Right kidney (tissue), 9 donors: ENCODE data around the gene PHGDH.

Experiments
- DNase-seq: peaks from one replicate; pipeline ENCODE4 v3.0.0-alpha.2; 2016
- long read RNA-seq, 8 donors: transcript quantifications; one replicate each; lab custom pipeline, GENCODE V29; 2026

The PHGDH gene
- long read RNA-seq, donor 1, transcript PHGDH-208 (12 exons, 2,096 nt) = major isoform, 72 of 139 reads
- long read RNA-seq, donor 1, transcript PHGDH-221 (5 exons, 1,180 nt) = minor isoform, 6 of 139 reads
- long read RNA-seq, donor 1, partial matches to known transcripts = 56 of 139 reads
- long read RNA-seq, donor 1, other reads (novel, unspliced or antisense) = 0 of 139 reads
- long read RNA-seq, donor 2, transcript PHGDH-208 (12 exons, 2,096 nt) = major isoform, 47 of 83 reads
- long read RNA-seq, donor 2, partial matches to known transcripts = 32 of 83 reads
- long read RNA-seq, donor 2, other reads (novel, unspliced or antisense) = 0 of 83 reads
- long read RNA-seq, donor 3, transcript PHGDH-208 (12 exons, 2,096 nt) = major isoform, 38 of 62 reads
- long read RNA-seq, donor 3, partial matches to known transcripts = 23 of 62 reads
- long read RNA-seq, donor 3, other reads (novel, unspliced or antisense) = 0 of 62 reads
- long read RNA-seq, donor 4, transcript PHGDH-208 (12 exons, 2,096 nt) = major isoform, 59 of 119 reads
- long read RNA-seq, donor 4, partial matches to known transcripts = 53 of 119 reads
- long read RNA-seq, donor 4, other reads (novel, unspliced or antisense) = 0 of 119 reads
- long read RNA-seq, donor 5, transcript PHGDH-208 (12 exons, 2,096 nt) = major isoform, 94 of 166 reads
- long read RNA-seq, donor 5, partial matches to known transcripts = 58 of 166 reads
- long read RNA-seq, donor 5, other reads (novel, unspliced or antisense) = 8 of 166 reads
- long read RNA-seq, donor 6, transcript PHGDH-208 (12 exons, 2,096 nt) = major isoform, 73 of 177 reads
- long read RNA-seq, donor 6, partial matches to known transcripts = 91 of 177 reads
- long read RNA-seq, donor 6, other reads (novel, unspliced or antisense) = 0 of 177 reads
- long read RNA-seq, donor 7, transcript PHGDH-205 (4 exons, 1,754 nt) = minor isoform, 5 of 280 reads
- long read RNA-seq, donor 7, transcript PHGDH-208 (12 exons, 2,096 nt) = major isoform, 111 of 280 reads
- long read RNA-seq, donor 7, partial matches to known transcripts = 157 of 280 reads
- long read RNA-seq, donor 7, other reads (novel, unspliced or antisense) = 0 of 280 reads
- long read RNA-seq, donor 8, transcript PHGDH-208 (12 exons, 2,096 nt) = major isoform, 74 of 136 reads
- long read RNA-seq, donor 8, partial matches to known transcripts = 52 of 136 reads
- long read RNA-seq, donor 8, other reads (novel, unspliced or antisense) = 0 of 136 reads

DNA sequence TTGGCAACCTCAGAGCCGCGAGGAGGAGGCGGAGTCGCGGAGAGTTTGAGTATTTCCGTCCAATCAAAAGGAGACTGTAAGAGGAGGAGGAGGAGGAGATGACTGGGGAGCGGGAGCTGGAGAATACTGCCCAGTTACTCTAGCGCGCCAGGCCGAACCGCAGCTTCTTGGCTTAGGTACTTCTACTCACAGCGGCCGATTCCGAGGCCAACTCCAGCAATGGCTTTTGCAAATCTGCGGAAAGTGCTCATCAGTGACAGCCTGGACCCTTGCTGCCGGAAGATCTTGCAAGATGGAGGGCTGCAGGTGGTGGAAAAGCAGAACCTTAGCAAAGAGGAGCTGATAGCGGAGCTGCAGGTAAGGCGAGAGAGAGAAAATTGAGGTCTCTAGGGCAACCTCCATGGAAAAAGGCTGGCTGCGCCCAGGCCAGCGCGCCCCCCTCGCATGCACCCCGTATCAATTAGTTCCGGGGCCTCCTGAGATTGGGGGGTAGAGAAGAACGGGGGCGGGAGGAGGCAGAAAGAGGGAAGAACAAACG, at the start of gene PHGDH:
Gene PHGDH, plus strand, starts transcription at position 131 of the 538 bp plus-strand sequence. Its CDS starts 89 bp downstream, at position 220.
- peak; percentile 82 for DNase-seq

- DNase-seq = no peak
These were observed 49.7 kb upstream of the PHGDH start for GRCh38 chr1:119662034-119662437.

DNA sequence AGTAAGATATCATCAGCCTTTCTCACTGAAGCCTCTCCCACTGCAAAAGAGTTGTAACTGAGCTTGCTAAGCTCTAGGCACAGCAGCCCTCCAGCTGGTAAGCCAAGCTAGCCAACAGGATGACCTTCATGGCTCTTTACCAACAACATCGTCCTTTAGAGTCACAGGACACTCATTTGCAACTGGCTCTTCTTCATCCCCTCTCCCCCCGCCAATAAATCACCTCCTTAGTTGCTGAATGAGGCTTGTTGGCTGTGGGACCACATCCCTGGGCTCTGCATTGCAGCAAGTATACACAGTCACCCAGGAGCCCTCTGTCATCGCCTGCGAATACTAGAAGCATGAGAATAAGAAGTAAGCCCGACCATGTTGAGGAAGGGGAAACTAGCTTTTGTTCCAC, 47.7 kb upstream of the PHGDH start:
- no peak for DNase-seq

GRCh38 chr1:119667173-119667572, 44.6 kb upstream of the PHGDH start:
- DNase-seq = no peak

- no peak for DNase-seq
These were observed 40.8 kb upstream of the PHGDH start for GRCh38 chr1:119670898-119671297.

DNA sequence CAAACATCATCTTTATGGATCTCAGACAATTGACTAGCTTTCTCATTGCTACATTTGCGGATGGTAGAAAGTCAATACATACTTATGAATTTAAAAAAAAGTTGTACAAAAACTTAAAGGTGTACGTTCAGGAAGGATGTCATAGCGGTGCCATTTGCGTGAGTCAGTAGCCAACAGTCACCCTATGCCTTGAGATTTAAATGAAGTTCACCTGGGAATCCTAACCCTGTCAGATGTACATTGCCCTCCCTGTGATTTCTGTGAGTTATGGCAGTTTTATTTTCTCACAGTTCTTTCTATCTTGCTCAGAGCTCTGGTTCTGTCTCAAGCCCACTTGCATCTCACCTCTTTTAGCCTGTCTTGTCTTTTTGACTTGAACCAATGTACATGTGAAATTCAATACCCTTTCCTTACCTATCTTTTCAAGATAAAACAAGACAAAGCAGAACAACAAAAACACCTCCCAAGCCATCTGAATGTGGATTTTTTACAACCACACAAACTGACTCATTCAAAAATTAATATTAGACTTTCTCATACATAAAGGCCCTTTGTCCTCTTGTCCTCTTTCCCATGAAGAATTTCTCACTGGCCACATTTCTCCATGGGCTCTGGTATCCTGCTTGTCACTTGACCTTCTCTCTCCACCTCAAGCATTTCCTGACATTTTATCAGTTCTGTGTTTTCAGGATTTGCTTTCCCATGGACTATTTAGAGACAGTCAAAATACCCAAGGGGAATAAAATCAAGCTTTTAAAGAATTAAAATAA, 38.4 kb upstream of the PHGDH start:
- DNase-seq = no peak

- no peak for DNase-seq
These were observed 37.6 kb upstream of the PHGDH start for GRCh38 chr1:119674111-119674526.

DNA sequence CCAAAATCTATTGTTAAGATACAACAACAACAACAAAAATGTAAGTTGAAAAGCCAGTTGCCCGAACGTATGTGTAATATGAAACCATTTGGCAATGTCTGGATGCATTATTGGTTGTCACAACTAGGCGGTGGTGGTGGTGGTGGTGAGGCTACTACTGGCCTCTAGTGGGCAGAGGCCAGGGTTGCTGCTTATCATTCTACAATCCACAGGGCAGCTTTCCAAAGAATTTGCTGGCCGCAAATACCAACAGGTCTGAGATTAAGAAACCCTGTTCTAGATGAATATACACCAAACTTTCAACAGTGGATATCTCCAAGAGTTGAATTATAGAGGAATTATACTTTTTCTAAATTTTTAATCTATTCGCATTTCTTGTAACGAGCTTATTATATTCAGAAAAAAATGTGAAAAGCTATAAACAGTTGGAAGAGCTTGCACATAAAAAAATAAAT, 36.9 kb upstream of the PHGDH start:
- DNase-seq = peak; percentile 18

- peak; percentile 88 for DNase-seq
These were observed 36.1 kb upstream of the PHGDH start for GRCh38 chr1:119675349-119676345.

DNA sequence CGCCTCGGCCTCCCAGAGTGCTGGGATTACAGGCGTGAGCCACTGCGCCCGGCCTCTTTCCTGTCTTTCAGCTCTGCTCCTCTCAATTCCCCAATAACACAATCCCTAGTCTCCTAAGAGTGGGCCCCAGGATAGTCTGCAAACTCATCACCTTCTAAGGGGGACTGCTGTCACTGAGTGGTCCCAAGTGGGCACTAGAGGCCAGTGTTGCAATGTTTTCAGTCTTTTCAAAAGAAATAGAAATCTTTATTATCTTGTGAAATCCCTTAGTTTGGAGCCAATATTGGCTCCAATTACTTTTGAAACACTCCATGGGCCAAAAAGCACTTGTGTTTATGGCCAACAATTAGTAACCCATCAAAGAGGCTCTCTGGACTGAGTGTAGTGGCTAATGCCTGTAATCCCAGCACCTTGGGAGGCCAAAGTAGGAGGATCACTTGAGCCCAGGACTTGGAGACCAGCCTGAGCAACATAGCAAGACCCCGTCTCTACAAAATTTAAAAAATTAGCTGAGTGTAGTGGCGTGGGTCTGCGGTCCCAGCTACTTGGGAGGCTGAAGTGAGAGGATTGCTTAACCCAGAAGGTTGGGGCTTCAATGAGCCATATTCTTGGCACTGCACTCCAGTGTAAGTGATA, 35.0 kb upstream of the PHGDH start:
- DNase-seq = no peak

DNA sequence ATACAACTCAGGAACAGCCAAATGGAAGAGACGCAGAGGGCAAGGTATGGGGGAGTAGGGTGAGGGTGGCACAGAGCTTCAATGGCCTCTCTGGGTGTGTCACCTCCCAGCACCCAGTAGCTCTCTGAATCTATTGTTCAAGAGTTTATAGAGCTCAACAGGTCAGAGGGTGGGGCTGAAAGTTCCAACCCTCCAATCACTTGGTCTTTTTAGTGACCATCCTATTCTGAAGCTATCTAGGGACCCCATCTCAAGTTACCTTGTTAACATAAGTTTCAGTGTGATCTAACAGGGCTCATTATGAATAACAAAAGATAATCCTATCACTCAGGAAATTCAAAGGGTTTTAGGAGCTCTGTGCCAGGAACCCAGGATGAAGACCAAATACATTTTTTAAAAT, 32.5 kb upstream of the PHGDH start:
- no peak for DNase-seq

GRCh38 chr1:119680193-119680592, 31.5 kb upstream of the PHGDH start:
- no peak for DNase-seq

GRCh38 chr1:119680723-119681122, 31.0 kb upstream of the PHGDH start:
- no peak for DNase-seq

GRCh38 chr1:119681560-119681959, 30.2 kb upstream of the PHGDH start:
- no peak for DNase-seq

DNA sequence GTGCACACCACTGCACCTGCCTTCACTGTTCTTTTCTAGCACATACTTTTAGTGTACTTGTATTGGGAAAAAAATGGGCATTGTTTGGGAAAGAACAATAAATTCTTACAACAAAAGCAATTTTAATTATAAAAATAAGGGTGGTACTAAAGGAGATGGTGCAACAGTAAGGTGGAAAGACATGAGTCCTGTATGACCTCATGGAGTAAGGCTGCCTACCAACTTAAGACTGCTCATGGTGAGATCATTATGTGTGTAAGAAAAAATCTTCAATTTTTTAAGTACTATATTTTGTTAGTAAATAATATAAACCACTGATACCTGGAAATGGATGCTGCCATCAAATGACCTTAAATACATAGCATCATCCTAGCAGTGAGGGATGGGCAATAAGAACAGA, 29.6 kb upstream of the PHGDH start:
- DNase-seq = no peak

GRCh38 chr1:119683893-119684292, 27.8 kb upstream of the PHGDH start:
- DNase-seq = no peak

DNA sequence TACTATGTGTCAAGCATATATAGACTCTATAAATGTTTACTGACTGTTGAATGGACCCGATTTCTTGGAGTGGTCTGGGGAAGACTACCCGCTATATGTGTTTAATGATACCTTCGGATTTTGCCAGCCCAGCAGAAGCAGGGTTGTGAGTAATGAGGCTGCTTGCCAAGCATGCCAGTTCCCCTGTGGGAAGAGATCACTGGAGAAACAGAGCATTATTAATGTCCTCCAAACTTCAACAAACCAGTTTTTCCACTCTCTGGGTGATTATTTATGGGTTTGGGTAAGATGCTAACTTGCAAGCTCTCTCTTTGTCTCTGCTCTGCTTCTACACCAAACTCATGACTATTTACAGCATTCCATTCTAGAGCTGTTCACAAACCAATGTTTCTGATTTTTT, 25.1 kb upstream of the PHGDH start:
- no peak for DNase-seq

DNA sequence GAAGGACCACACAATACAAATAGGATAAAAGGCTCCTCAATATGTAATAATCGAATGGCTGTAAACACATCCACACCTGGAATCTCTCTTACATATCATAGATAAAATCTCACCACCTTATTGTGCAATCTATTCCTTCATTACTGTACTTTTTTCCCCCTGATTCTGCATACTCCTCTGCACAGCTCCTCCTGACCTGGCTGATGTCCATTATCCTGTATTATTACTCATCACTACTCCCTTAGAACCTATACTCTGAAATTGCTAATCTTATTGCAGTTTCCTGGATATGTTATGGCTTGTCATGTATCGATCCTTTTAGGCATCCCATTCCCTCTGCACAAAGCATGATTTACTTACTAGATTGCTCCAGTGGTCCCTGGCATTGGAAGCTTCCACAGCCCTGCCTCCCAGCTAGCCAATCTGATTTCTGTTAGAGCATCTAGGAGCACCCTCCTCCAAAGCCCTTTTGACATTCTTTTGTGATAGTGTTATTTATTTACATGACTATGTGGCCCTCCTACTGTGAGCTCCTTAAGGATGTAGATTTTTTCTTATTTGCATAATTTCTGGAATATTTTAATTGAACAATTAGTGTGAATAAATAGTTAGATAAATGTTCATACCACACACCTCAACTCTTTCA, 24.2 kb upstream of the PHGDH start:
- DNase-seq = no peak

DNA sequence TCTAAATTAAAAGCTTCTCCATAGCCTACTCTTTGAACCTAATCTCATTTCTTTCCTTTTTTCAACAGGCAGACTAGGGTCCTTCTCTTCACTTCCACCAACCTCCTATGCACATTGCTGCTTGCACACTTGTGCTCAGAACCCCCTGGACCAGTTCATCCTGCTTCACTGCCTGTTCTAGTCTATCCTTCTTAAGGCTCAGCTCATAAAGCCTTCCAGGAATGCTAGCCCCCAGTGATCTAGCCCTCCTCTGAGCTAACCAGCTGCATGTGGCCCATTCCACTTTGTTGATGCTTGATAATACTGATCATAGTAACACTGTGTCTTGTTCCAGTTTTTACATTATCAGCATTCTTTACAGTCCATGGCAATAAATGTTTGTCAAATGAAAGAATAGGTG, 22.9 kb upstream of the PHGDH start:
- DNase-seq = no peak
